Measurements from ENCODE around the gene LAMB1.
"Not testable (repeated sequence)": the region's sequence is repeated elsewhere in the genome, so short reads cannot be mapped to it uniquely, and the experiment has no call there.

LAMB1 gene

GRCh38 chr7:108033776-108034497, 31.0 kb upstream of the LAMB1 start:
- Histone ChIP-seq H3K4me2 (ENCODE audit: low read length) (no peak overlapping the region), H3K9me3 (ENCODE audit: low read length) (no peaks in the 10 kb centered on the region), H3K27me3 (ENCODE audit: insufficient read depth, low read length) (no peaks in the 10 kb centered on the region), H2AFZ (ENCODE audit: low read length) (no peak overlapping the region), H3K4me1 (ENCODE audit: insufficient read depth, low read length, severe bottlenecking) (no peaks in the 10 kb centered on the region), H3K9me2 (ENCODE audit: low read depth, low read length) (no peaks in the 10 kb centered on the region), H3K27ac (ENCODE audit: low read depth, low read length, poor library complexity, severe bottlenecking) (no peak overlapping the region), H3F3A (ENCODE audit: insufficient read depth, low read length) (no peaks in the 10 kb centered on the region), H3K79me2 (ENCODE audit: insufficient read depth, low read length) (no peaks in the 10 kb centered on the region), H3K4me3 (ENCODE audit: low read depth, low read length, poor library complexity, severe bottlenecking) (no peak overlapping the region), H3K36me3 (ENCODE audit: insufficient read depth, low read length) (no peaks in the 10 kb centered on the region), H3K9ac (ENCODE audit: low read length) (no peak overlapping the region), H4K20me1 (ENCODE audit: insufficient read depth, low read length) (no peaks in the 10 kb centered on the region)
- no peak for TF ChIP-seq CTCF (IDR thresholded peaks at IDR 0.05; ENCODE audit: low read length)
- no peak for TF ChIP-seq EZH2 (IDR thresholded peaks at IDR 0.05; ENCODE audit: borderline replicate concordance, low read length)

- not testable (repeated sequence) for H4K20me1 ChIP-seq (ENCODE audit: insufficient read depth, low read length); H3K4me2 ChIP-seq (ENCODE audit: low read length); H3F3A ChIP-seq (ENCODE audit: insufficient read depth, low read length); H3K27ac ChIP-seq (ENCODE audit: low read depth, low read length, poor library complexity, severe bottlenecking); H3K36me3 ChIP-seq (ENCODE audit: insufficient read depth, low read length); H3K27me3 ChIP-seq (ENCODE audit: insufficient read depth, low read length); H3K9ac ChIP-seq (ENCODE audit: low read length); H3K9me2 ChIP-seq (ENCODE audit: low read depth, low read length); H3K79me2 ChIP-seq (ENCODE audit: insufficient read depth, low read length); H3K9me3 ChIP-seq (ENCODE audit: low read length); H3K4me1 ChIP-seq (ENCODE audit: insufficient read depth, low read length, severe bottlenecking); H2AFZ ChIP-seq (ENCODE audit: low read length); H3K4me3 ChIP-seq (ENCODE audit: low read depth, low read length, poor library complexity, severe bottlenecking)
Observed at GRCh38 chr7:108033309-108033708, 30.3 kb upstream of the LAMB1 start.

GRCh38 chr7:108030516-108030915, 27.6 kb upstream of the LAMB1 start:
- no peaks in the 10 kb centered on the region for H3K9me2 ChIP-seq (ENCODE audit: low read depth, low read length)
- no peaks in the 10 kb centered on the region for H3K4me1 ChIP-seq (ENCODE audit: insufficient read depth, low read length, severe bottlenecking)
- H3K9me3 ChIP-seq (ENCODE audit: low read length) = no peaks in the 10 kb centered on the region
- no peaks in the 10 kb centered on the region for H3K27me3 ChIP-seq (ENCODE audit: insufficient read depth, low read length)
- no peaks in the 10 kb centered on the region for H3F3A ChIP-seq (ENCODE audit: insufficient read depth, low read length)
- no peak overlapping the region for H2AFZ ChIP-seq (ENCODE audit: low read length)
- no peaks in the 10 kb centered on the region for H3K79me2 ChIP-seq (ENCODE audit: insufficient read depth, low read length)
- TF ChIP-seq EZH2 (IDR thresholded peaks at IDR 0.05; ENCODE audit: borderline replicate concordance, low read length) (no peak), CTCF (IDR thresholded peaks at IDR 0.05; ENCODE audit: low read length) (no peak)
- no peak overlapping the region for H3K9ac ChIP-seq (ENCODE audit: low read length)
- no peaks in the 10 kb centered on the region for H3K36me3 ChIP-seq (ENCODE audit: insufficient read depth, low read length)
- H3K4me2 ChIP-seq (ENCODE audit: low read length) = no peak overlapping the region
- no peak overlapping the region for H3K4me3 ChIP-seq (ENCODE audit: low read depth, low read length, poor library complexity, severe bottlenecking)
- H4K20me1 ChIP-seq (ENCODE audit: insufficient read depth, low read length) = no peaks in the 10 kb centered on the region
- H3K27ac ChIP-seq (ENCODE audit: low read depth, low read length, poor library complexity, severe bottlenecking) = no peak overlapping the region

- no peak overlapping the region for H3K27ac ChIP-seq (ENCODE audit: low read depth, low read length, poor library complexity, severe bottlenecking)
- H3K4me2 ChIP-seq (ENCODE audit: low read length) = no peak overlapping the region
- no peaks in the 10 kb centered on the region for H3K27me3 ChIP-seq (ENCODE audit: insufficient read depth, low read length)
- no peaks in the 10 kb centered on the region for H3K9me2 ChIP-seq (ENCODE audit: low read depth, low read length)
- no peak overlapping the region for H3K4me3 ChIP-seq (ENCODE audit: low read depth, low read length, poor library complexity, severe bottlenecking)
- no peaks in the 10 kb centered on the region for H4K20me1 ChIP-seq (ENCODE audit: insufficient read depth, low read length)
- no peaks in the 10 kb centered on the region for H3K79me2 ChIP-seq (ENCODE audit: insufficient read depth, low read length)
- H3K36me3 ChIP-seq (ENCODE audit: insufficient read depth, low read length) = no peaks in the 10 kb centered on the region
- no peak overlapping the region for H2AFZ ChIP-seq (ENCODE audit: low read length)
- H3F3A ChIP-seq (ENCODE audit: insufficient read depth, low read length) = no peaks in the 10 kb centered on the region
- H3K9me3 ChIP-seq (ENCODE audit: low read length) = no peaks in the 10 kb centered on the region
- no peaks in the 10 kb centered on the region for H3K4me1 ChIP-seq (ENCODE audit: insufficient read depth, low read length, severe bottlenecking)
- H3K9ac ChIP-seq (ENCODE audit: low read length) = no peak overlapping the region
- no peak for TF ChIP-seq CTCF (IDR thresholded peaks at IDR 0.05; ENCODE audit: low read length)
Observed at GRCh38 chr7:108029034-108029433, 26.1 kb upstream of the LAMB1 start.
